ENCODE results near the gene SLC29A1. TPM values are rescaled to one million over a fixed set of nuclear protein-coding genes. Genes with fewer than 3 reads are reported as not detected.
A peak's percentile ranks its signal among the peaks of the same experiment; 100 is the strongest.

Gene SLC29A1
- total RNA-seq, 1 donor from 2014 or later: 125 TPM

GRCh38 chr6:44267252-44267651 lies 43.9 kb downstream of the SLC29A1 start:
- intact Hi-C loops (cut with micrococcal nuclease): loop anchor here (5.0 to 10.0 kb wide), 3 partner anchors 120 to 188 kb away; partner anchors contain the start of genes CDC5L, MRPL14 and TMEM63B
- Mint-ChIP-seq H3K4me1 (ENCODE audit: low read depth) (peaks cover 35% of the 10 kb centered on the region), H3K36me3 (ENCODE audit: low read depth) (peaks cover 23% of the 10 kb centered on the region), H3K27me3 (ENCODE audit: low read depth) (peaks cover 29% of the 10 kb centered on the region), H3K4me3 (ENCODE audit: low read depth) (no peak overlapping the region), H3K9me3 (no peaks in the 10 kb centered on the region), H3K27ac (no peak overlapping the region)
- no peak for DNase-seq (ENCODE audit: low spot score)

DNA sequence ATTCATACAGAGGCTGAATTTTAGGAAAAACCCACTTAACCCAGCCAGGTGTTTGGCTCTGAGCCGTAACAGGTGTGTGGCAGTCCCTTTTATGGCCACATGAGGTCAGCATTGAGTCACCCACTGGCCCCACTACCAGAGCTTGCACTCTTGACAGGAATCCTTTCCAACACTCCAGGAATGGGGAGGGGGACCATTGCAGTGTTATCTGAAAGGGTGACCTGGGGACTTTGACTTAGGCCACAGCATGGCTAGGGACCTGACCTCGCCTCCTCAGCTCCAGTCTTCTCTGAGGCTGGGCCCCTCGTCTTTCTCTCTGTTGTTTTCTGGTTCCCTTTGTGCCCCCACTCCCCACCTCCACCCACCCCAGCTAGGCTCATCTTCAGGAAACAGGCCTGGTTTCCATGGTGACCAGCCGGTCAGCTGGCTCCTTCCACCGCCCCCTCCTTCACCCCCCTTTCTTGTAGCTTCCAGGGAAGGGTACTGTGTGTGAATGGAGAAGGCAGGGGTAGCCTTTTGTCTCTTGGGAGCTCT lies 44.8 kb downstream of the SLC29A1 start:
- DNase-seq (ENCODE audit: low spot score): peak; percentile 51
- Mint-ChIP-seq H3K4me1 (ENCODE audit: low read depth) (peaks cover 26% of the 10 kb centered on the region), H3K27ac (no peak overlapping the region), H3K4me3 (ENCODE audit: low read depth) (no peak overlapping the region), H3K36me3 (ENCODE audit: low read depth) (peaks cover 14% of the 10 kb centered on the region), H3K9me3 (no peaks in the 10 kb centered on the region), H3K27me3 (ENCODE audit: low read depth) (peaks cover 38% of the 10 kb centered on the region)
- intact Hi-C loops (cut with micrococcal nuclease): loop anchor here (1.0 to 10.0 kb wide), 5 partner anchors 37 to 187 kb away; partner anchors contain the start of genes CDC5L, MRPL14 and TMEM63B

- Mint-ChIP-seq H3K27me3 (ENCODE audit: low read depth) (peaks cover 47% of the 10 kb centered on the region), H3K27ac (no peak overlapping the region)
Measured at GRCh38 chr6:44269178-44269920, 46.0 kb downstream of the SLC29A1 start.

DNA sequence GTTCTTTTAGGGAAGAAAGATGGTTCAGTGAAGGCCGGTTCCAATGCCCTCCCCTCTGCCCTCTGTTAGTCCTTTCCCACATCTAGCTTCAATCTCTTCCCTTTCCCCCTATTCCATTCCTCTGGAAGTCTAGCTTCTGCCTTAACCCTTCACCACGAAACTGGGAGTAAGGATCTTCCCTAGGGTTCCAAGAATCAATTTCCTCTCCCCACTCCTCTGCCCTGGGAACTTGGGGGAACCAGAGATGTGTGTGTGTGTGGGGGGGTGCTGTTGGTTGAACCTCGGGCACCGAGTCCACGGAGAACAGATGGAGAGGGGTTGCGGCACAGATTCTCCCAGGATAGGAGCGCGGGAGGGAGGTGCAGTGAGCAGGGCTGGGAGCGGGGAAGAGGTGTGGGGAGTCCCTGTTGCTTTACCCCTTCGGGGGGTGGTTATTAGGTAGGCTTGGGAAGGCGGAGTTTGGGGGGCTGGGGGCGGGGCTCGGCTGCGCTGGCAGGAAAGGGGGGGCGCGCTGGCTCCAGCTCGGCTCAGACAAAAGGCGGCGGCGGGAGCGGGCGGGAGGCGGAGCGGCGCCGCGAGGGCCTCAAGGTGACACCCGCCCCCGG lies 46.6 kb downstream of the SLC29A1 start, which contains the start of gene TMEM151B:
Gene TMEM151B (plus strand): TSS at position 530 of the 605 bp plus-strand sequence. CDS start 293 bp downstream, outside the sequence.
- H3K9me3 Mint-ChIP-seq: no peaks in the 10 kb centered on the region
- H3K27me3 Mint-ChIP-seq (ENCODE audit: low read depth): peaks cover 53% of the 10 kb centered on the region
- intact Hi-C loops (cut with micrococcal nuclease): loop anchor here (2.0 to 10.0 kb wide), 4 partner anchors 35 to 185 kb away; partner anchors contain the start of genes CDC5L, MRPL14 and TMEM63B
- DNase-seq (ENCODE audit: low spot score): no peak
- H3K36me3 Mint-ChIP-seq (ENCODE audit: low read depth): no peaks in the 10 kb centered on the region
- H3K4me1 Mint-ChIP-seq (ENCODE audit: low read depth): peaks cover 18% of the 10 kb centered on the region
- no peak within 1 kb of the TSS for H3K27ac Mint-ChIP-seq
- H3K4me3 Mint-ChIP-seq (ENCODE audit: low read depth): peak within 1 kb of the TSS; percentile 43

More at GRCh38 chr6:44269178-44269920, 46.0 kb downstream of the SLC29A1 start:
- DNase-seq (ENCODE audit: low spot score): no peak
- Mint-ChIP-seq H3K9me3 (no peaks in the 10 kb centered on the region), H3K4me1 (ENCODE audit: low read depth) (peaks cover 18% of the 10 kb centered on the region), H3K36me3 (ENCODE audit: low read depth) (peaks cover 4% of the 10 kb centered on the region), H3K4me3 (ENCODE audit: low read depth) (no peak overlapping the region)
- intact Hi-C loops (cut with micrococcal nuclease): loop anchor here (2.0 to 10.0 kb wide), 4 partner anchors 35 to 185 kb away; partner anchors contain the start of genes CDC5L, MRPL14 and TMEM63B

DNA sequence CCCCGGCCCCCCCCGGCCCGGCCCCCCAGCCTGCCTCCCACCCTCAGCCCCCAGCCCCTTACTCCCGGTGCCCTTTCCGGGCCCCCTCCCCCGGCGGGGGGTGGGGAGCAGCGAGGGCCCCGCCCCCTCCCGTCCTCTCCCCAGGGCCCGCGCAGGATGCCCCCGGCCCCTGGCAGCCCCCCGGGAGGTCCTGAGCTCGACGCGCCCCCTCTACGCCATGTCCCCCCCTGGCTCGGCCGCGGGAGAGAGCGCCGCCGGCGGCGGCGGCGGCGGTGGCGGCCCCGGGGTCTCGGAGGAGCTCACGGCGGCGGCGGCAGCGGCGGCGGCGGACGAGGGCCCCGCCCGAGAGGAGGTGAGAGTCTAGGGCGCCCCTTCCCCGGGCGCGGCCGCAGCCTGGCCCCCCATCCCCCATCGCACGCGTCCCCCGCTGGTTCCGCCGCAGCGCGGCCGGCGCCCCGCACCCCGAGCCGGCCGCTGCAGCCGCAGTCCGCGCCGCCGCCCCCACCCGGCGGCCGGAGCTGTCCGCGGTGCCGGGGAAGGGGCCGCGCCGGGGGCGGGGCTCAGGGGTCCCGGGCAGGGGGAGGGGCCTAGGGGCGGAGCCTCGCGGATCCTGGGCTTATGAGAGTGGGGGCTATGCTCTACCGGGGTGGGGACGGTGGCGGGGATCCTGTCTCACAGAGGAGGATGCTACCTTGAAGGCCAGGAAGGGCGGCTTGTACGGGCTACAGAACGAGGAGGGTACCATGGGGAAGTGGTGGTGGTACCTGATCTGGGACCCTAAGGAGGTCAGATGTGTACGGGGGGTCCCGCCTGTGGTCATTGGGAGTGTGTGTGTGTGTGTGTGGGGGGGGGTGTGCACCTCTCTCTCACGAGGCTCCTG lies 47.4 kb downstream of the SLC29A1 start:
- Mint-ChIP-seq H3K9me3 (no peaks in the 10 kb centered on the region), H3K4me1 (ENCODE audit: low read depth) (peaks cover 18% of the 10 kb centered on the region), H3K4me3 (ENCODE audit: low read depth) (peak overlapping the region; percentile 43), H3K27me3 (ENCODE audit: low read depth) (peaks cover 53% of the 10 kb centered on the region), H3K27ac (no peak overlapping the region), H3K36me3 (ENCODE audit: low read depth) (no peaks in the 10 kb centered on the region)
- DNase-seq (ENCODE audit: low spot score): no peak
- intact Hi-C loops (cut with micrococcal nuclease): no loop called here

DNA sequence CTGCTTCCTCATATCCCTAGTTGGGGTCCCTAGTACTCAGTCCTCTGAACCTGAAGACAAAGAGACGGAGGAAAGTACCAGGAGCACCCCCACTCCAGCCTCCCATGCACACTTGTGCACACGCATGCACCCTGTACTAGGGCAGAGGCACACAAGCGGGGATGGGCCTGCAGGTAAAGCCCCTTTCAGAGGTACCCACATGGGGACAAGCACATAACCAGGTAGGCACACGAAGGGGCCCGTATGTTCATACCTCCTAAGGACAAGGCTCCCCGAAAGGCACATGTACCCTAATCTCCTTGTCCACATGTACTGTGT lies 48.0 kb downstream of the SLC29A1 start:
- Mint-ChIP-seq H3K4me1 (ENCODE audit: low read depth) (peaks cover 14% of the 10 kb centered on the region), H3K36me3 (ENCODE audit: low read depth) (no peaks in the 10 kb centered on the region), H3K27ac (no peak overlapping the region), H3K4me3 (ENCODE audit: low read depth) (peak overlapping the region; percentile 43), H3K27me3 (ENCODE audit: low read depth) (peaks cover 53% of the 10 kb centered on the region), H3K9me3 (no peaks in the 10 kb centered on the region)
- intact Hi-C loops (cut with micrococcal nuclease): no loop called here
- DNase-seq (ENCODE audit: low spot score): no peak

DNA sequence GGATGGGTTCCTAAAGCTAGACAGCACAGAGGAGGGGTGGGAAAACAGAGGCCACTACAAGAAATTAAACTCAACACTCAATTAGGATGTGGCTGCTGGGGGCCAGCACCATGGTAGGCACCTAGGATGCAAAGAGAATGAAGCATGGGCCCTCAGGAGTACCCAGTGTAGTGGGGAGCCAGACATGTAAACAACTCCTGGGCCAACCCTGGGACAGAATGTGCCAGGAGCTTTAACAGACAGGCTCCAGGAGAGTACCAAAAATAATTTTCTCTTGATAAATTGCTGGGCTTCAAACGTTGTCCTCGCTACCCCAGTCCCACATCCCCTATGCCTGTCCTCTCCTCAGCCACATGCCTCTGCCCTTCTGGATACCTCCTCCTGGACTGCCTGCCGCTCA lies 48.5 kb downstream of the SLC29A1 start:
- intact Hi-C loops (cut with micrococcal nuclease): no loop called here
- Mint-ChIP-seq H3K27me3 (ENCODE audit: low read depth) (peaks cover 57% of the 10 kb centered on the region), H3K27ac (no peak overlapping the region), H3K9me3 (no peaks in the 10 kb centered on the region), H3K4me3 (ENCODE audit: low read depth) (no peak overlapping the region), H3K36me3 (ENCODE audit: low read depth) (no peaks in the 10 kb centered on the region), H3K4me1 (ENCODE audit: low read depth) (peaks cover 8% of the 10 kb centered on the region)
- DNase-seq (ENCODE audit: low spot score): no peak

GRCh38 chr6:44272529-44272928 lies 49.1 kb downstream of the SLC29A1 start:
- intact Hi-C loops (cut with micrococcal nuclease): no loop called here
- Mint-ChIP-seq H3K4me3 (ENCODE audit: low read depth) (no peak overlapping the region), H3K27ac (no peak overlapping the region), H3K27me3 (ENCODE audit: low read depth) (peaks cover 63% of the 10 kb centered on the region), H3K36me3 (ENCODE audit: low read depth) (no peaks in the 10 kb centered on the region), H3K4me1 (ENCODE audit: low read depth) (peaks cover 6% of the 10 kb centered on the region), H3K9me3 (no peaks in the 10 kb centered on the region)
- no peak for DNase-seq (ENCODE audit: low spot score)

- no peak for DNase-seq (ENCODE audit: low spot score)
- intact Hi-C loops (cut with micrococcal nuclease): no loop called here
- Mint-ChIP-seq H3K4me1 (ENCODE audit: low read depth) (peaks cover 2% of the 10 kb centered on the region), H3K9me3 (no peaks in the 10 kb centered on the region), H3K36me3 (ENCODE audit: low read depth) (no peaks in the 10 kb centered on the region), H3K4me3 (ENCODE audit: low read depth) (no peak overlapping the region), H3K27me3 (ENCODE audit: low read depth) (peaks cover 68% of the 10 kb centered on the region), H3K27ac (no peak overlapping the region)
Measured at GRCh38 chr6:44272999-44273566, 49.7 kb downstream of the SLC29A1 start.

DNA sequence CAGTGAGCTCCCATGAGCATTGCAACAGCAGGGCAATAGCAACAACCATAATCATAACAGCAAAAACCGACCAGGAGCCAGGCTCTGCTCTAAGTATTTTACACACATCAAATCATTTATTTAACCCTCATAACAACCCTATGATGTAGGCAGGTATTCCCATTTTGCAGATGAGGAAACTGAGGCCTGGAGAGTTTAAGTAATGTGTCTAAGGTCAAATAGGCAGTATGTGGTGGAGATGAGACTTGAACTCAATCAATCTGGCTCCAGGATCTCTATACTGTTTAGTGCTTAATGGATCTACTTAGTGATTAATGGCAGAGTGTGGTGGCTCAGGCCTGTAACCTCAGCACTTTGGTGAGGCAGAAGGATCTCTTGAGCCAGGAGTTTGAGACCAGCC lies 50.2 kb downstream of the SLC29A1 start:
- Mint-ChIP-seq H3K4me3 (ENCODE audit: low read depth) (no peak overlapping the region), H3K27ac (no peak overlapping the region), H3K4me1 (ENCODE audit: low read depth) (peaks cover 2% of the 10 kb centered on the region), H3K9me3 (no peaks in the 10 kb centered on the region), H3K27me3 (ENCODE audit: low read depth) (peaks cover 71% of the 10 kb centered on the region), H3K36me3 (ENCODE audit: low read depth) (no peaks in the 10 kb centered on the region)
- no peak for DNase-seq (ENCODE audit: low spot score)
- intact Hi-C loops (cut with micrococcal nuclease): no loop called here

DNA sequence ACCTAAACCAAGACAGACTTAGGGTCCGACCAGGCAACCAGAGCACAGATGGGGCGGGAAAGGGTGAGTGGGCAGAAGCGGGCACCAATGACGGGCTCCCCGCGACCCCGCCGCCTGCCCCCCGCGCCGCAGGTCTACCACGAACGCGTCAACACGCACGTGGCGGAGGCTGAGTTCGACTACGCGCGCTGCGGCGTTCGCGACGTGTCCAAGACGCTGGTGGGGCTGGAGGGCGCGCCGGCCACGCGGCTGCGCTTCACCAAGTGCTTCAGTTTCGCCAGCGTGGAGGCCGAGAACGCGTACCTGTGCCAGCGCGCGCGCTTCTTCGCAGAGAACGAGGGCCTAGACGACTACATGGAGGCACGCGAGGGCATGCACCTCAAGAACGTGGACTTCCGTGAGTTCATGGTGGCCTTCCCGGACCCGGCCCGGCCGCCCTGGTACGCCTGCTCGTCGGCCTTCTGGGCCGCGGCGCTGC lies 51.9 kb downstream of the SLC29A1 start:
- Mint-ChIP-seq H3K4me3 (ENCODE audit: low read depth) (no peak overlapping the region), H3K9me3 (no peaks in the 10 kb centered on the region), H3K27me3 (ENCODE audit: low read depth) (peaks cover 63% of the 10 kb centered on the region), H3K4me1 (ENCODE audit: low read depth) (peaks cover 1% of the 10 kb centered on the region), H3K36me3 (ENCODE audit: low read depth) (no peaks in the 10 kb centered on the region), H3K27ac (no peak overlapping the region)
- intact Hi-C loops (cut with micrococcal nuclease): no loop called here
- no peak for DNase-seq (ENCODE audit: low spot score)

Measured in activated T-helper 2 cell treated with anti-CD3 and anti-CD28 coated beads, Interferon-gamma antibody, Interleukin-2, Interleukin-4, amounts not matched to agents 10 μg/mL and 5 μg/mL and 100 μg/mL, durations not matched to agents 14 hours and 24 hours and 36 hours (primary cell).